B cell (primary cell): ENCODE data around the gene MBP. TPM values are rescaled to one million over a fixed set of nuclear protein-coding genes. Genes with fewer than 3 reads are reported as not detected.

ENCODE experiments used
- ATAC-seq: fragments of 200-7000 bp; cut with Tn5 transposase; one replicate; pipeline ENCODE4 v1.10.0; 2021; ENCODE audit warnings: low read depth, mild to moderate bottlenecking, moderate number of reproducible peaks, moderate library complexity
- CTCF ChIA-PET: fragments of 350-600 bp; sonication (Branson Sonifier 250); formaldehyde crosslinking; loops from one replicate; lab custom pipeline; 2021; ENCODE audit warnings: antibody characterized with exemption, inconsistent platforms; lab: Charles Lee
- POLR2A ChIA-PET: fragments of 350-600 bp; sonication (Branson Sonifier 250); formaldehyde crosslinking; loops from one replicate; lab custom pipeline; 2021; ENCODE audit warnings: antibody characterized with exemption; lab: Charles Lee
- DNase-seq: peaks from one replicate; pipeline ENCODE4 v3.0.0; 2013
- H2AFZ ChIP-seq: 2 replicates; pipeline ENCODE4 v1.6.1; 2012; ENCODE audit warnings: mild to moderate bottlenecking, low read depth, low read length; ENCODE audit not compliant: insufficient read depth, poor library complexity, severe bottlenecking
- H3K27ac ChIP-seq, 2 donors: 1 replicate in 1 of 2; 2 replicates in 1 of 2; pipeline ENCODE4 v1.5.1; 2012 to 2013; ENCODE audit warnings: low read length in 2 of 2, mild to moderate bottlenecking in 2 of 2, moderate library complexity in 1 of 2
- H3K27me3 ChIP-seq, 4 experiments: fragments of 200-600 bp in 1 of 4; sonication (generic) in 1 of 4; replicated peaks in 1 of 4; 1 replicate in 2 of 4; 2 replicates in 2 of 4; pipeline versions ENCODE4 v1.6.1 to v1.7.0; 2013 to 2016; ENCODE audit warnings: low read length in 3 of 4, mild to moderate bottlenecking in 2 of 4, mixed read lengths in 1 of 4, moderate library complexity in 1 of 4; ENCODE audit not compliant: insufficient read depth in 4 of 4, control insufficient read depth in 3 of 4; ENCODE audit errors: control extremely low read depth in 1 of 4
- H3K36me3 ChIP-seq, 2 experiments: replicated peaks in 1 of 2; 1 replicate in 1 of 2; 2 replicates in 1 of 2; pipeline versions ENCODE4 v1.6.1 to v1.7.1; 2013; ENCODE audit warnings: low read length in 1 of 2; ENCODE audit not compliant: insufficient read depth in 2 of 2, control insufficient read depth in 1 of 2; ENCODE audit errors: control extremely low read depth in 1 of 2, extremely low read depth in 1 of 2
- H3K4me1 ChIP-seq, 2 donors: fragments of 200-600 bp in 1 of 2; sonication (generic) in 1 of 2; 1 replicate in 1 of 2; 2 replicates in 1 of 2; pipeline versions ENCODE4 v1.5.1 to v1.6.1; 2013 to 2017; ENCODE audit warnings: low read length in 2 of 2; ENCODE audit not compliant: control insufficient read depth in 2 of 2, insufficient read depth in 2 of 2
- H3K4me2 ChIP-seq: replicated peaks from 2 replicates; pipeline ENCODE3; 2012; ENCODE audit warnings: mild to moderate bottlenecking, low read depth, low read length; ENCODE audit not compliant: poor library complexity, severe bottlenecking
- H3K4me3 ChIP-seq, 5 experiments: fragments of 200-600 bp in 1 of 5; sonication (generic) in 1 of 5; 1 replicate in 3 of 5; 2 replicates in 2 of 5; pipeline versions ENCODE4 v1.5.1 to v1.7.0; 2011 to 2016; ENCODE audit warnings: low read length in 4 of 5, mild to moderate bottlenecking in 4 of 5, low read depth in 2 of 5, control low read depth in 1 of 5, moderate library complexity in 1 of 5; ENCODE audit not compliant: insufficient read depth in 1 of 5; ENCODE audit errors: control extremely low read depth in 1 of 5, extremely low read depth in 1 of 5
- H3K79me2 ChIP-seq: fragments of 200-600 bp; sonication (generic); one replicate; pipeline ENCODE4 v1.6.0; 2016; ENCODE audit warnings: low read length; ENCODE audit not compliant: control insufficient read depth, insufficient read depth
- H3K9ac ChIP-seq: fragments of 200-600 bp; sonication (generic); 2 replicates; pipeline ENCODE4 v1.6.1; 2017; ENCODE audit warnings: mild to moderate bottlenecking, low read length, moderate library complexity
- H3K9me3 ChIP-seq, 3 donors: one replicate each; pipeline versions ENCODE4 v1.6.1 to v1.7.1; 2013; ENCODE audit warnings: low read length in 2 of 3; ENCODE audit not compliant: control insufficient read depth in 2 of 3, insufficient read depth in 1 of 3; ENCODE audit errors: control extremely low read depth in 1 of 3
- H4K20me1 ChIP-seq: 2 replicates; pipeline ENCODE4 v1.6.0; 2012; ENCODE audit warnings: mild to moderate bottlenecking, low read length; ENCODE audit not compliant: insufficient read depth, control insufficient read depth, poor library complexity, severe bottlenecking
- H3K27ac Mint-ChIP-seq: one replicate; pipeline ENCODE4 v1.8.0; 2021; ENCODE audit warnings: mixed read lengths
- H3K27me3 Mint-ChIP-seq: one replicate; pipeline ENCODE4 v1.8.0; 2021; ENCODE audit warnings: mixed read lengths
- H3K4me1 Mint-ChIP-seq: one replicate; pipeline ENCODE4 v1.8.0; 2021; ENCODE audit warnings: mixed read lengths
- H3K4me3 Mint-ChIP-seq: one replicate; pipeline ENCODE4 v1.8.0; 2021; ENCODE audit warnings: mixed read lengths
- H3K9me3 Mint-ChIP-seq: one replicate; pipeline ENCODE4 v1.8.0; 2022; ENCODE audit warnings: mixed read lengths; ENCODE audit not compliant: insufficient read depth
- EZH2 ChIP-seq: IDR thresholded peaks from 2 replicates; pipeline ENCODE4 v1.6.1; 2012; ENCODE audit warnings: borderline replicate concordance, low read depth, mild to moderate bottlenecking, moderate library complexity, low read length; ENCODE audit not compliant: insufficient read depth, poor library complexity, severe bottlenecking
- WGBS: methylation state at CpG from one replicate; pipeline ENCODE4 v1.1.5; 2013; ENCODE audit warnings: missing lambda C conversion rate; ENCODE audit not compliant: insufficient coverage; 5-methylcytosine and 5-hydroxymethylcytosine counted together
- intact Hi-C: fragments of 100-400 bp; cut with micrococcal nuclease; formaldehyde crosslinking; loops from one replicate; pipeline ENCODE4 v1.10.0; 2022
- polyA plus RNA-seq: library from polyadenylated mRNA; depleted of rRNA; stranded (reverse); fragments of >200 nt; gene quantifications from 2 replicates; pipeline ENCODE4 v1.2.3, GENCODE V29; 2012
- total RNA-seq, 2 donors: library from RNA; stranded (reverse); fragments of 120-200 nt in 1 of 2; gene quantifications; 1 replicate in 1 of 2; 2 replicates in 1 of 2; pipeline versions ENCODE4 v1.2.3 to v1.2.4, GENCODE V29; 2013 to 2022
- TF ChIP-seq, protein P1 (sequence below): fragments of 200-600 bp; IDR thresholded peaks from one replicate; pipeline ENCODE4 v1.8.0; 2022; ENCODE audit warnings: antibody characterized with exemption, mild to moderate bottlenecking

MBP gene
- total and polyA plus RNA-seq, 2 donors (not counting 1 experiment from before 2014, with no cell fraction given) = 30.1 to 192 TPM

DNA sequence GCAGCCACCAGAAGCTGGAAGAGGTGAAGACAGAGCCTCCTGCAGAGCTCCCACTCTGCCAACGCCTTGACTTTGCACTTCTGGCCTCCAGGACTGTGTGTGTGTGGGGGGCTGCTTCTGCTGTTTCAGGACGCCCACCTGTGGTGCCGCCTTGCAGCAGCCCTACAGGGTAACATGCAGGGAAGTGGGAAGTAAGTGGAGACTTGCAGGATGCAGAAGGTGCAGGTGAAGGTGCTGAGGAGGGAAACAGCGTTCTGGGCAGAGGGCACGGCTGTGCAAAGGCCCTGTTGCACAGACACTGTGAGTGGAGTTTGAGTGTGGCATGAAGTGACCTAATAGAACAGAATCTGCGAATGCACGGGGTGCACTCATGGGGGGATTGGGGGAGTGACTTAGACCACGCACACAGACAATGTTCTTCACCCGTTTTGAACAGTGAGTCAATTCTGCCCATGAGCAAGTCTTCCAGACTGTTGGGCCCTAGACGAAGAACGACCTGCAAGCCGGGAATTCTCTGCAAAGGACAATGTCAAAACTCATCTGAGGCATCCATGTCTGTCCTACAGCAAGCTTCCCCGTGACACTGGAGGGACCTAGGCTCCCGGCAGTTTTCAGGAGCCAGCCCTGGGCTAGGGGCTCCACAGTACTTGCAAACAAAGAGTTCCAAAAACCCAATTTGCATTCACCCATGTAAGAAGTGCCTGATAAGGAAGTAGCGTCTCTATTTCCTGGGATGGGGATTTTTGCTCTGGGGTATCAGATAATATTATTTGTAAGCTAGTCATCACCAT lies 19.0 kb downstream of the MBP start:
- Histone ChIP-seq H3K9me3 (peaks cover 0 to 3% (median 0%) of the 10 kb centered on the region in 3 donors), H3K27ac (no peak overlapping the region), H3K4me2 (no peak overlapping the region), H4K20me1 (peaks cover 67% of the 10 kb centered on the region), H3K27me3 (no peaks in the 10 kb centered on the region), H3K36me3 (peaks cover 0 to 47% of the 10 kb centered on the region in 2 experiments), H2AFZ (no peak overlapping the region), H3K9ac (no peak overlapping the region), H3K4me1 (peaks cover 15 to 17% of the 10 kb centered on the region in 2 donors), H3K79me2 (peaks cover 71% of the 10 kb centered on the region), H3K4me3 (no peak overlapping the region)
- Mint-ChIP-seq H3K9me3 (no peaks in the 10 kb centered on the region), H3K27me3 (no peaks in the 10 kb centered on the region), H3K27ac (peak overlapping the region; percentile 39), H3K4me3 (no peak overlapping the region), H3K4me1 (peaks cover 43% of the 10 kb centered on the region)
- ChIA-PET CTCF (interaction anchor here (0.6 to 1.7 kb wide), 4 partner anchors 11 to 130 kb away, joined by 3 to 6 read pairs (median 4); no protein-coding TSS in a partner anchor), POLR2A (no interaction called here)
- ATAC-seq = no peak
- DNase-seq = no peak
- 91% methylated on average over 14 of the region's 15 CpGs for WGBS
- TF ChIP-seq EZH2 = no peak
- TF ChIP-seq, protein P1, sequence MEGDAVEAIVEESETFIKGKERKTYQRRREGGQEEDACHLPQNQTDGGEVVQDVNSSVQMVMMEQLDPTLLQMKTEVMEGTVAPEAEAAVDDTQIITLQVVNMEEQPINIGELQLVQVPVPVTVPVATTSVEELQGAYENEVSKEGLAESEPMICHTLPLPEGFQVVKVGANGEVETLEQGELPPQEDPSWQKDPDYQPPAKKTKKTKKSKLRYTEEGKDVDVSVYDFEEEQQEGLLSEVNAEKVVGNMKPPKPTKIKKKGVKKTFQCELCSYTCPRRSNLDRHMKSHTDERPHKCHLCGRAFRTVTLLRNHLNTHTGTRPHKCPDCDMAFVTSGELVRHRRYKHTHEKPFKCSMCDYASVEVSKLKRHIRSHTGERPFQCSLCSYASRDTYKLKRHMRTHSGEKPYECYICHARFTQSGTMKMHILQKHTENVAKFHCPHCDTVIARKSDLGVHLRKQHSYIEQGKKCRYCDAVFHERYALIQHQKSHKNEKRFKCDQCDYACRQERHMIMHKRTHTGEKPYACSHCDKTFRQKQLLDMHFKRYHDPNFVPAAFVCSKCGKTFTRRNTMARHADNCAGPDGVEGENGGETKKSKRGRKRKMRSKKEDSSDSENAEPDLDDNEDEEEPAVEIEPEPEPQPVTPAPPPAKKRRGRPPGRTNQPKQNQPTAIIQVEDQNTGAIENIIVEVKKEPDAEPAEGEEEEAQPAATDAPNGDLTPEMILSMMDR = no peak
- intact Hi-C loops = no loop called here

DNA sequence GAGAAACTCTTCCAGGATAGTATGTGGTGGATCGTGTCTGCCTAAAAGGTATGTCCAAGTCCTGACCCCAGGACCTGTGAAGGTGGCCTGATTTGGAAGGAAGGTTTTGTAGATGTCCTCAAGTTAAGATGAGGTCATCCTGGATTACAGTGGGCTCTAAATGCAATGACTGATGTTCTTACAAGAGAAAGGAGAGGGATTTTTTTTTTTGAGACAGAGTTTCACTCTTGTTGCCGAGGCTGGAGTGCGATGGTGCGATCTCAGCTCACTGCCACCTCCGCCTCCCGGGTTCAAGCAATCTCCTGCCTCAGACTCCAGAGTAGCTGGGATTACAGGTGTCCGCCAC lies 19.9 kb downstream of the MBP start:
- Histone ChIP-seq H3K27me3 (no peaks in the 10 kb centered on the region), H3K4me3 (no peak overlapping the region), H2AFZ (no peak overlapping the region), H3K9ac (no peak overlapping the region), H3K9me3 (no peaks in the 10 kb centered on the region), H3K4me2 (no peak overlapping the region), H4K20me1 (peaks cover 69% of the 10 kb centered on the region), H3K27ac (no peak overlapping the region), H3K79me2 (peaks cover 66% of the 10 kb centered on the region), H3K4me1 (peaks cover 23 to 25% of the 10 kb centered on the region in 2 donors), H3K36me3 (peaks cover 0 to 46% of the 10 kb centered on the region in 2 experiments)
- Mint-ChIP-seq H3K27ac (no peak overlapping the region), H3K9me3 (no peaks in the 10 kb centered on the region), H3K4me1 (peaks cover 50% of the 10 kb centered on the region), H3K27me3 (no peaks in the 10 kb centered on the region), H3K4me3 (no peak overlapping the region)
- intact Hi-C loops = no loop called here
- no peak for ATAC-seq
- ChIA-PET CTCF (no interaction called here), POLR2A (no interaction called here)
- TF ChIP-seq, protein P1 = no peak
- TF ChIP-seq EZH2 = no peak
- 94% methylated on average over 1 of the region's 7 CpGs for WGBS
- DNase-seq = no peak
